Inflammatory macrophage treated with lipopolysaccharide for 1 hour (primary cell): Measurements from ENCODE around the gene HRC.
"Not testable (repeated sequence)": the region's sequence is repeated elsewhere in the genome, so short reads cannot be mapped to it uniquely, and the experiment has no call there.

Source experiments
- DNase-seq, 2 donors: peaks; one replicate each; pipeline ENCODE4 v3.0.0-alpha.2; 2020 to 2022

Gene HRC, protein sequence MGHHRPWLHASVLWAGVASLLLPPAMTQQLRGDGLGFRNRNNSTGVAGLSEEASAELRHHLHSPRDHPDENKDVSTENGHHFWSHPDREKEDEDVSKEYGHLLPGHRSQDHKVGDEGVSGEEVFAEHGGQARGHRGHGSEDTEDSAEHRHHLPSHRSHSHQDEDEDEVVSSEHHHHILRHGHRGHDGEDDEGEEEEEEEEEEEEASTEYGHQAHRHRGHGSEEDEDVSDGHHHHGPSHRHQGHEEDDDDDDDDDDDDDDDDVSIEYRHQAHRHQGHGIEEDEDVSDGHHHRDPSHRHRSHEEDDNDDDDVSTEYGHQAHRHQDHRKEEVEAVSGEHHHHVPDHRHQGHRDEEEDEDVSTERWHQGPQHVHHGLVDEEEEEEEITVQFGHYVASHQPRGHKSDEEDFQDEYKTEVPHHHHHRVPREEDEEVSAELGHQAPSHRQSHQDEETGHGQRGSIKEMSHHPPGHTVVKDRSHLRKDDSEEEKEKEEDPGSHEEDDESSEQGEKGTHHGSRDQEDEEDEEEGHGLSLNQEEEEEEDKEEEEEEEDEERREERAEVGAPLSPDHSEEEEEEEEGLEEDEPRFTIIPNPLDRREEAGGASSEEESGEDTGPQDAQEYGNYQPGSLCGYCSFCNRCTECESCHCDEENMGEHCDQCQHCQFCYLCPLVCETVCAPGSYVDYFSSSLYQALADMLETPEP

DNA sequence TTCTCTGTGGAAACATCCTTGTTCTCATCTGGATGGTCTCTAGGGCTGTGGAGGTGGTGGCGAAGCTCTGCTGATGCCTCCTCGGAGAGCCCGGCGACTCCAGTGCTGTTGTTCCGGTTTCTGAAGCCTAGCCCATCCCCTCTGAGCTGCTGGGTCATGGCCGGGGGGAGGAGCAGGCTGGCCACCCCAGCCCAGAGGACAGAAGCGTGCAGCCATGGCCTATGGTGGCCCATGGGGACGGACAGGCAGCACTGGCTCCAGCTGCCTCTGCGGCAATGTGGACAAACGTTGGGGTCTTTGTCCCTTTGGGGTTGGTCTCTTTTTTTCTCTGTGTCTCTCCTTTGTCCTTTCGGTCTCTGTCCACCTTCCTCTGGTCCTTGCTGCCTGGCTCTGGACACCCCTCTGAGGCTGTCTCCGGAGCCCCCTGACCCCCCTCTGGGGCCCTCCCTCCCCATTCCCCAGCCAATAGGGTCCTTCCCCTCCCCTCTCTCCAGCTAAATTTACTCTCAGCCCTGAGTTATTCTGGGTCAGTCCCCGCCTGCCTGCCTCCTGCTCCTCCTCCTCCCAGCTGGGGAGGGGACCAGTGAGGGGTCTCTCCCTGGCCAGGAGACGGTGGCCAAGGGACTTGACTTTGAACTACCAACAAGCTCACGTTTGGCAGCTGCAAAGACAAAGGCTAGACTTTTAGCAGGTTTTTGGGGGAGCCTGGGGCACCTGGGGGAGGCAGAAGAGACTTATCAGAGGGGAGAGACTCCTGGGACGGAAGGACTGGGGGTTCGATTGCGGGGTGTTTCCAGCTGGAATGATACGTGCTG lies at the start of gene HRC:
HRC (minus strand) TSS at position 392 of the 815 bp plus-strand sequence; CDS start at position 233, 159 bp downstream.
- no peak for DNase-seq

DNA sequence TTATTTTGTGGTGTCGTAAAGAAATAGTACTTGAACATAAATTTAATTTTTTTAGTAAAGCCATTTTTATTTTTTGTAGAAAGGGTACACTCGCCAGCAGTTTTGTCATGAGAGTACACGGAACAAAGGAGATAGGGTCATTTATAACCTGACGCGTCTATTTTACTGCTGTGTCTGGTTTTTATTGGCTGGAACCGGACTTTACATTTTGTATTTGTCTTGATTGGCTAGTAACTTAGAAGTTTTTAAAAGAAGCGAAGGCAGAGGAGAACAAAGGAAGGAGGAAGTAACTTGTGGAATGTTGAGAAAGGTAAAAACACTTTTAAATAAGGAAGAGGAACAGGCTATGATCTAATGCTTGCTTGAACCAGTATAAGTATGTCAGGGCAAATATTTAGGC lies 45.8 kb upstream of the HRC start:
- no peak for DNase-seq

GRCh38 chr19:49200238-49200862 lies 45.2 kb upstream of the HRC start:
- DNase-seq = peak in 1 of 2 donors; percentile 28

GRCh38 chr19:49196527-49197240 lies 41.5 kb upstream of the HRC start:
- DNase-seq = no peak

- DNase-seq = no peak
Measured at GRCh38 chr19:49194408-49194807, 39.2 kb upstream of the HRC start.

DNA sequence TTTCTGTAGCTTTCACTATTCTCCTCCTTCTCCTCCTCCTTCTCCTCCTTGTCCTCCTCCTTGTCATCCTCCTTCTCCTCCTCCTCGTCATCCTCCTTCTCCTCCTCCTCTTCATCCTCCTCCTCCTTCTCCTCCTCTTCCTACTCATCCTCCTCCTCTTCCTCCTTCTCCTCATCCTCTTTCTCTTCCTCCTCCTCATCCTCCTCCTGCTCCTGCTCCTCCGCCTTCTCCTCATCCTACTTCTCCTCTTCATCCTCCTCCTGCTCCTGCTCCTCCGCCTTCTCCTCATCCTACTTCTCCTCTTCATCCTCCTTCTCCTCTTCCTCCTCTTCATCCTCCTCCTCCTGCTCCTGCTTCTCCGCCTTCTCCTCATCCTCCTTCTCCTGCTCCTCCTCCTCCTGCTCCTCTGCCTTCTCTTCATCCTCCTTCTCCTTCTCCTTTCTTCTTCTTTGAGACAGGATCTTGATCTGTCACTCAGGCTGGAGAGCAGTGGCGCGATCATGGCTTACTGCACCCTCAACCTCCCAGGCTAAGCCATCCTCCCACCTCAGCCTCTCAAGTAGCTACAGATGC lies 38.7 kb upstream of the HRC start:
- DNase-seq = no peak

DNA sequence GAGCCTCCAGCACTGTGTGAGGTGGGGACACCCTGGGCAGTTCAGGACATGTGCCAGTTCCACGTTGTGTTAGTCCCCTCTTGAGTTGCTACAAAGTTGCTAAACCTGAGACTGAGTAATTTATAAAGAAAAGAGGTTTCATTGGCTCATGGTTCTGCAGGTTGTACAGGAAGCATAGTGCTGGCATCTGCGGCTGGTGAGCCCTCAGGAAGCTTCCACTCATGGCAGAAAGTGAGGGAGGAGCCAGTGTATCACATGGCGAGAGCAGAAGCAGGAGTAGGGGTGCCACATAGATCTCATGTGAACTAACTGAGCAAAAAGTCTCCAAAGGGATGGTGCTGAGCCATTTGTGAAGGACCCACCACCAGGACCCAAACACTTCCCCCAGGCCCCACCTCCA lies 35.6 kb upstream of the HRC start:
- no peak for DNase-seq

- DNase-seq = no peak
Measured at GRCh38 chr19:49189259-49189658, 34.1 kb upstream of the HRC start.

- DNase-seq = no peak
Measured at GRCh38 chr19:49188626-49189200, 33.5 kb upstream of the HRC start.

GRCh38 chr19:49186108-49186507 lies 30.9 kb upstream of the HRC start:
- DNase-seq = no peak

DNA sequence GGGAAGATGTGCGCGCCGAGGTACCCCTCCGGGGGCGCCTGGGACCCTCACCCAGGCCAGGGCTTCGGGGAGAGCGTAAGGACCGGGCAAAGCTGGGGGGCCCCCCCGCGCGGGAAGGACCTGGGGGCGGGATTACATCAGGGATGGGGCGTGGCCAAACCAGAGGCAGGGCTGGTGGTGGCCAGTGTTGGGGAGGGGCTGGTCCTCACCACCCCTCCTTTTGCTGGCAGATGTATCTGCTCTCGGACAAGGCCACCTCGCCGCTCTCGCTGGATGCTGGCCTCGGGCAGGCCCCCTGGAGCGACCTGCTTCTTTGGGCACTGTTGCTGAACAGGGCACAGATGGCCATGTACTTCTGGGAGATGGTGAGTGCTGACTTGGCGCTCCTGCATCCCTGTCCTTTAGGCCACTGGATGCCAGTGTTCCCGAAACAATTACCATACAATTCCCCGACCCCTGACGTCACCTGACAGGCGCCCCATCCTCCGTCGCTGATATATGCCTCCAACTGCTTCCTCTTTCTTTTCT lies 27.7 kb upstream of the HRC start:
- no peak for DNase-seq

GRCh38 chr19:49182010-49182847 lies 27.0 kb upstream of the HRC start:
- not testable (repeated sequence) for DNase-seq

GRCh38 chr19:49180659-49181058 lies 25.5 kb upstream of the HRC start:
- DNase-seq = no peak

DNA sequence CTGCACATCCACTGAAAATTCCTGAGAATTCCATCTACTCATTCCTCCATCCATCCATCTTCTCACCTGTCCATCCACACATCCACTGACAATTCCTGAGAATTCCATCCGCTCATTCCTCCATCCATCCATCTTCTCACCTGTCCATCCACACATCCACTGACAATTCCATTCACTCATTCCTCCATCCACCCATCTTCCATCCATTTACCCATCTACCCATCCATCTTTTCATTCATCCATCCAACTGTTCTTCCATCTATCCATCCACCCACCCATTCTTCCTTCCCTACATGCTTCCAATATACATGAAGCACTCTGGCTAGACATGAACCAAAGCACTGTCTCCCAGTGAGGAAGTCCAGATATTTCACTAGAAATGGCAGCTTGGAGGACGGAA lies 18.0 kb upstream of the HRC start:
- DNase-seq = no peak

DNA sequence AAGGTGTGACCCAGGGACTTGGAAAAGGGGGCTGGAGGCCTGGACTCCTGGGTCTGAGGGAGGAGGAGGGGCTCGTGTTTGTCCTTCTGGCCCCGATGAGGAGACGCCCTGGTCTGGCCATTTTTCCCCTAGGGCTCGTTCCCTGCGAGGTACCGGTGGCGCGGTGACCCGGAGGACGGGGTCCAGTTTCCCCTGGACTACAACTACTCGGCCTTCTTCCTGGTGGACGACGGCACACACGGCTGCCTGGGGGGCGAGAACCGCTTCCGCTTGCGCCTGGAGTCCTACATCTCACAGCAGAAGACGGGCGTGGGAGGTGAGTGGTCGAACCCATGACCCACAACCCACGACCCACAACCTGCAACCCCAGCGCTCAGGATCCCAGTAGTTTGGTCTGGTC lies 13.2 kb upstream of the HRC start:
- no peak for DNase-seq

DNA sequence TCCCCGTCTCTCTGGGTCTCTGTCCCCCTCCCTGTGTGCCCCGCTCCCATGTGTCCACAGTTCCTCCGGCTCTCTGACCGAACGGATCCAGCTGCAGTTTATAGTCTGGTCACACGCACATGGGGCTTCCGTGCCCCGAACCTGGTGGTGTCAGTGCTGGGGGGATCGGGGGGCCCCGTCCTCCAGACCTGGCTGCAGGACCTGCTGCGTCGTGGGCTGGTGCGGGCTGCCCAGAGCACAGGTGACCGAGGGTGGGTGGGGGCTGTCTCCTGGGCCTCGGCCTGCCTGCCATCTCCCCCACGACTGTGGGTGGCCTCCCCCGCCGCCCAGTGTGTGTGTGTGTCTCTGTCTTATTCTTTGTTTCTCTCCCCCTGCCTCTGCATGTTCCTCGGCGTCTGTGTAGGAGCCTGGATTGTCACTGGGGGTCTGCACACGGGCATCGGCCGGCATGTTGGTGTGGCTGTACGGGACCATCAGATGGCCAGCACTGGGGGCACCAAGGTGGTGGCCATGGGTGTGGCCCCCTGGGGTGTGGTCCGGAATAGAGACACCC lies 12.7 kb upstream of the HRC start:
- no peak for DNase-seq

DNA sequence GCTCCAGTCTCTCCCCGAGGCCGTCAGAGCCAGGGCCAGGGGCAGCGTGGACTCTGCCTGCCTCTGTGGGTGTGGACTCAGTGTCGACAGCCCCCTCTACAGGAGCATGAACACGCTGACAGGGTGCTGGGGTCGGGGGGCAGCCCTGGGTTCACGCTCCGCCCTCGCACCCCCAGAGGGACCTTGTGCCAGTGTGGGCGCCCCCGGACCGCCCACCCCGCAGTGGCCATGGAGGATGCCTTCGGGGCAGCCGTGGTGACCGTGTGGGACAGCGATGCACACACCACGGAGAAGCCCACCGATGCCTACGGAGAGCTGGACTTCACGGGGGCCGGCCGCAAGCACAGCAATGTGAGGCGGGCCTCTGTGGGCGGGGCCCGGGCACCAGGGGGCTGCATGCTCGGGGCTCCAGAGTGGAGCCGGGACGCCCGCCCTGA lies 10.7 kb upstream of the HRC start:
- no peak for DNase-seq

DNA sequence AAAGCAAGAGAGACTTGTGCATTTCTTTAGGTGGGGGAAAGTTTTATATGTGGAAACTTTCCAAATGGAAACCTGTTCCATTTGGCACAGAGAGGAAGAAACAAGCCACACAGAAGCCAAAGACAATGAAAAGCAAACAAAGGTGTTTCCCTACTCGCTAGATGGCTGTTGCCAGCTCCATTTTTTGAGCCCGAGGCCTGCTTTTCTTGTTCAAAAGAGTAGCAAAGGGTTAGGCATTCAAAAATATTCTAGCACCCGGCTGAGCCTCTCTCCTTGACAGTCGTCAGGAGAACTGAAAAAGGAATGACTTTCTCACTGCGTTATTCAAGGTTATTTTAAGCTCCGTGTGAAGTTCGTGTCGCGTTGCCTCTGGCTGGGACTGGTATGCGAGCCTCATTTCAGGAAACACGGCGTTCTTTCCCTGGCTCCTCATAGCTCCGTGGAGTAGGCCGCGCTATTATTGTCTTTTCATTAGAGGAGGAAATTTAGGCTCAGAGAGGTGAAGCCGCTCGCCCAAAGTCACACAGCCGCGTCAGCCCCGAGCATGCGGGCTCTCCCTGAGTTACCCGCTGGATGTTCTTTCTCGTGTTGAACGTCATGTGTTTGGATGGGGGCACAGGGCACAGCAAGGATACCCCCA lies 10.0 kb upstream of the HRC start:
- no peak for DNase-seq

DNA sequence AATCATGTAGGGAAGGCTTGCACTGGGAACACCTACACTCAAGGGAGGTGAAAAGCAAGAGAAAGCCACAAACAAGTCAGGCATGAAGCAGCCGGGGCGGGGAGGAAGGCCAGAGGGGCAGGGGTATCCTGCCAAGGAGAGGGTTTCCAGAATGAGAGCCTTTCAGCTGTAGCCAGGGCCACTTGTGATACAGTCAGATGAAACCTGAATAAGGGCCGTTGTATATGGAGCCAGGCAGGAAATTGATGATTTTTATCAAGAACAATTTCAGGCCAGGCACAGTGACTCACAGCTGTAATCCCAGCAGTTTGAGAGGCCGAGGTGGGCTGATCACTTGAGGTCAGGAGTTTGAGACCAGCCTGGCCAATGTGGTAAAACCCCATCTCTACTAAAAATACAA lies 6.8 kb upstream of the HRC start:
- no peak for DNase-seq
